CD1c-positive myeloid dendritic cell (primary cell): Measurements from ENCODE around the gene PRLH.
"Not testable (repeated sequence)": the region's sequence is repeated elsewhere in the genome, so short reads cannot be mapped to it uniquely, and the experiment has no call there.

Source experiments
- DNase-seq: peaks from one replicate; pipeline ENCODE4 v3.0.0-alpha.2; 2016; ENCODE audit errors: extremely low spot score

PRLH gene

GRCh38 chr2:237581751-237582746, 15.7 kb downstream of the PRLH start:
- peak; percentile 49 for DNase-seq

DNA sequence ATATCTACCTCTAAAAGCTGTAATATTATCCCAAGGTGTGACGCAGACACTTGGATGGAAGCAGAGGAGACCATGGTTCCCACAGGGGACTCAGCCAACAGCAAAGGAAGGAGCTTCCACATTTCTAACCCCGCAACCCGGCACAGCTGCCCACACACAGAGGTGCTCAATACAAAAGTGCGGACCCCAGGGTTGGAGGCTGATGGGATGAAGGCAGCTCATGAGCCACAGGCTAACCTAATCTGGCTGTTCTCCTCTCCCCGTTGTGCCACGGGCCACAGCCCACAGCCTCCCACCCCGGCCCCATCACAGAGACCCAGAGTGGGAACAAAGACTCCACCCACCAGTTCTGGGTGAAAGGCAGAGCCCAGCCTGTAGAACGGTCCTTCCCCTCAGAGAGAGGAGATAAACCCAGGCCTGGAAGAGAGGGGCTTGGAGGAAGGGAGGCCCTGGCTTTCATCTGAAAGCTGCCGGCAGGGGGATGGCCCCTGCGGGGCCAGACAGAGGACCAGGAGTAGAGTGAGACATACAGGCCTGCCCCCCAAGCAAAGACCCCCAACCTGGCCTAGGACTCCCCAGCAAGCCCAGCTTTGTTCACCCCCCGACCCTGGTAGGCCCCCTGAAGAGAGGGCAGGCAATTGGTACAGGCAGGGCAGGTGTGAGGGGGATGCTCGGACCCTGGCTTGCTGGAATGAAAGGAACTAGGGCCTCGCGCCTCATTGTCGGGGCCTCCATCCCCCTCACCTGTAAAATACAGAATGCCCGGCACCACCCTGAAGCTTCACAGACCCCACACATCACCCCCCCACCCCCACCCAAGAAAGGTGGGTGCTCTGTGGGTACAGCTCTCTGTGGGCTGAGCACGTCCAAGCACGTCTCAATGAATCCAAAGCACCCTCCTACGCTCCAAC, 17.3 kb downstream of the PRLH start:
- DNase-seq = no peak

DNA sequence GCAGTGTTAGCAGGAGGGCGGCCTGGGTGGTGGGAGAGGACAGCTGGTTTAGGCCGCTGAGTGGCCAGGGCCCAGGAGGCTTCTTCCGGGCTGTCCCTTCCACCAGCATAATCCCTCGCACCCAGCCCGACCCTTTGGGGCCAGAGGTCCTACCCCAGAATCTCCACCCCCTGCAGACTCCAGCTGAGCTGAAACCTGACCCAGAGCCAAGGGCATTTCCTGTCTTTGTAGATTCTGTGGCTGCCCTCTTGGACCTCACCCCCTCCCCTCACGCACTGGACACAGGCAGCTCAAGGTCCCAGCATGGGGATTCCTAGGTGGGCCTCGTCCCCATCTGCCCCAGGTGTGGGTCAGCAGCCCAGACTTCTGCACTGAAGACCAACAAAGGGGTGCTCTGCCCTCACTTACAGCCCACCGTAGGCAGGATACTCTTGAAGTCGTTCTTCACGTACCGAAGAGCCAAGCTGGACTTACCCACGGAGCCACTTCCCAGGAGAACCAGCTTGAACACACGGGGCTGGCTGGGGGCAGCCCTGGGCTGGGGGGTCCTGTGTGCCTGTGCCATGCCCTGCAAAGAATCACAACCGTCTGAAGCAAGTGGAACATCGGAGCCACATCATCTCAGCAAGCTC, 19.3 kb downstream of the PRLH start:
- DNase-seq = no peak

GRCh38 chr2:237588044-237588696, 21.8 kb downstream of the PRLH start:
- no peak for DNase-seq

- DNase-seq = no peak
Observed at GRCh38 chr2:237590272-237591140, 24.1 kb downstream of the PRLH start, which contains the start of gene RAB17. TSS of gene RAB17 (minus strand) at chr2:237590734. CDS start at chr2:237586154, 4,580 bp downstream.

DNA sequence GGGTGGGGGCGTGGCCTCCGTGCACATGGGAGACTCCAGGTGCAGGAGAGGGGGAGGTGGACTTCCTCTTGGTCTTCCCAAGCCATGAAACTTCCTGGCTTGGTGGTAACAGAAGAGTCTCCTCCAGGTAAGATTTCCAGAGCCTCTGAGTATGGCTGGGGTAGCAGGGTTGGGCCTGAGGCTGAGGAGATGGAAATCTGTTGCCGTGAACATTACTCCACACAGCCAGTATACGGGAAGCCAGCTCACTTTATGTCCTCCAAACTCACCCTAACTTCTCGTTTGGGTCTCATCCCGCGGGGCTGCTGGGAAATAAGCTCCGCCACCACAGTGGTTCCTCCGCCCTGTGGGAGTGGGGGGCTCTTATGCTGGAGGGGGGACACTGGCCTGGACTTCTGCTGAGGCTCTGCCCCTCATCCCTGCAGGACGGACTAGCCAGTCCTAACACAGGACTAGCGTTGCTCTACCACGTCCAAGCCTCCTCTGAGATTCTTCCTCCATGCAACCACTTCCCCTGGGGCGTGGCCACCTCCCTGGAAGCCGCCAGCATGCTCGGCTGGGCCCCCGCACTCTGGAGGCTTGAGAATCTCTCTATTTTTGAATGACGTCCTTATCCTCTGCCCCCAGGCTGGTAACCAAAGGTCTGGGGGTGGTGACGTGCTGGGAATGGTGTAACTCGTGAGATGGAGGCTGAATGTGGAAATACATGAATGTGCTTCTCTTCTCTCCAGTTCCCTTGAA, 24.9 kb downstream of the PRLH start:
- peak; percentile 92 for DNase-seq

DNA sequence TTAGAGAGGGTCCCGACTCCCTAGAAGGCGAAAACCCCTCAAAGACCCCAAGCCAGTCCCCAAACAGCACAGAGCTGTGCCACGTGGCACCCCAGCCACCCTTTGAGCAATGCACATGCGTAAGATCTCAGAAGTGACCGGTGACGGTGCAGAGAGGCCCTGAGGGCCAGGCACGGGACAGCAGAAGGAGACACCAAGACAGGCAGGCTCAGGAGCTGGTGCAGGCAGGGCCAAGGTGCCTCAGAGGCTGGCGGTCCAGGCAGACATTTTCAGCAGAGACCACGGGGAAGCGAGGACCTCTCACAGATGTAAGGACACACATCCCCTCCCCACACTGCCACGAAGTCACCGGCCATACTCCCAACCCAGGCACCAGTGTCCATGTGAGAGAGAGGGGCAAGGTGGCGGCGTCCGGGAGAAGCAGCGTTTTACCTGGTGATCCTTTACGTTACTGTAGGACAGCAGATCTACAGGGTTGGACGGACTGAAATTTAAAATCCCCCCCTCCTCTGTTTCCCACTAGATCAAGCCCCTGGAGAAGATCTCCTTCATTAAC, 26.1 kb downstream of the PRLH start:
- DNase-seq = no peak

- no peak for DNase-seq
Observed at GRCh38 chr2:237593036-237593435, 26.7 kb downstream of the PRLH start.

- no peak for DNase-seq
Observed at GRCh38 chr2:237593596-237594320, 27.4 kb downstream of the PRLH start.

GRCh38 chr2:237594514-237594871, 28.1 kb downstream of the PRLH start:
- DNase-seq = no peak

DNA sequence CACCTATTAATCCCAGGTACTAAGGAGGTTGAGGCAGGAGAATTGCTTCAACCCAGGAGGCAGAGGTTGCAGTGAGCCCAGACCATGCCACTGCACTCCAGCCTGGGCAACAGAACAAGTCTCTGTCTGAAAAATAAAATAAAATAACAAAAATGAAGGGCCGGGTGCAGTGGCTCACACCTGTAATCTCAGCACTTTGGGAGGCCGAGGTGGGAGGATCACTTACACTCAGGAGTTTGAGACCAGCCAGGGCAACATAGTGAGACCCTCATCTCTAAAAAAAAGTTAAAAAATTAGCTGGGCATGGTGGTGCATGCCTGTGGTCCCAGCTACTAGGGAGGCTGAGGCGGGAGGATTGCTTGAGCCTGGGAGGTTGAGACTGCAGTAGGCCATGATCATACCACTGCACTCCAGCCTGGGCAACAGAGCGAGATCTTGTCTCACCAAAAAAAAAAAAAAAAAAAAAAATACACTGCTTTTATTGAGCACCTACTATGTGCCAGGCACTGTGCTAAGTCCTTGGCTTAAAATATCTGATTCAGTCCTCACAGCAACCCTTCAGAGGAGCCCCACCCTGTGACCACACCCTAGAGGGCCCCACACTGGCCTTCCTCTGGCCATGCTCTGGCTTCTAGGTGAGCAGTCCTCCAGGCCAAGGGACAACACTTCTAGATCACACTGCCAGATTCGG, 29.6 kb downstream of the PRLH start:
- not testable (repeated sequence) for DNase-seq

DNA sequence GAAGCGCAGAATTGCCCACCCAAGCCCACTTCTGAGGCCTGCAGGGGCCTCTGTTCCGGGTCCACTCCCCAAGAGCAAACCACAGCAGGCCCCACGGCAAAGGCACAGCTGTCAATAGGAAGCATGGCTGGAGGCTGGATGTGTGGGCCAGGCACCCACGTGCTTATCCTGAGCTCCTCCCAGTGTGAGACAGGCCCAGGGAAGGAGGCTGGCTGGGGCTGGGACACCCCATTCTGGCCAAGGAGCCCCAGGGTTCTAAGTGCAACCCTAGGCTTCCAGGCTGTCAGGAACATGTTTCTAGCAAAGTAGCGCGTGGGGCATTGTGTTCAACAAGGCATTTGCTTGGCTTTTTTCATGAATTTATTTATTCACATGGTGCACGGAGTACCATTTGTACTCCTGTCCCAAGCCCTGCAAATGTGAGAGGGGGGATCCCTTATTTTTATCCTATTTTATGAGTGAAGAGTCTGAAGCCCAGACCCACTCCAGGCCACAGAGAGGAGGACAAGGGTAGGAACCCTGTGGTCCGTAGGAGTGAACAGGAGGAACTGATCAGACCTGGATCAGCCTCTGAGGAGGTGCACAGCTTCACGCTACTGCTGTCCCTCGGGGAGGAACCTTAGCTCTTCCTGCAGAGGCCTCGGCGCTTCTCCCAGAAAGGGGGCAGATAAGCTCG, 30.3 kb downstream of the PRLH start:
- peak; percentile 12 for DNase-seq

DNA sequence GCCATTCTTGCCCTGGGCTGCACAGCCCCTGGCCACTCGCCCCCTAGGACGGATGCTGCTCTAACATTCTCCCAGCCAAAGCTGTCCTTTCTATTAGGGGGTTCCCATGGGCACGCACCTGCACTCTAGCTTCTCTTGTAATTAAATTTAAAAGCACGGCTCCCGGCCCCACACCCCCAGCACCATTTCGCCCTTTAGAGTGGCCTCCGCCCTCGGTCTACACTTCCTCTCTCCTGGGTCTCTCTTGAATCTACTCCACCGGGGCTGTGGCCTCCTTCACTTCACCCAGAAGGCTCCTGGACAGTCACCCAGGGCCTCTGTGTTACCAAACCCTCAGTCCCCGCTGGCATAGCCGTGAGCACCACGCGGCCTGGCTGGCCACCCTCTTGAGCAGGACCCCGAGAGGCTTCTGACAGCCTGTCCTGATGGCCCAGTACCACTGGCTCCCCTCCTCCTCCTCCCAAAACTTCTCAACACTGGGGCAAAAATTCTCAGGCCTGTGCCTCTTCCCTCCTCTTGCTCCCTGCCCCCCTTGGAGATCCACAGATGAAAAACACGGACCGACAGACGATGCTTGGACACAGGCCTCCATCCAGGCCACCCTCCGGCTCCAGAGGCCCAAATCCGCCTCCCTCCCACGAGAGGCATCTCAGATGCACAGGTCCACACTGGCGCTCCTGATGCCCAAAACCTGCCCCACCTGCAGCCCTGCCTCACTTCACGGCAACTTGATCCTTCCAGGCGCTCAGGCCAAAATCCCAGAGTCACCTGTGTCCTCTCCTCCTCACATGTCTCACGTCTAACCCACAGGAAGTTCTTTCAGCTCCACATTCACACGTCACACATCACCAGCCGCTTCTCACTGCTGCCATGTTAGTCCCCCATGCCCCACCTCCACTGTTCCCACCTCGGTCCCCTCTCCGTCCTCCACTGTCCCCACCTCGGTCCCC, 31.1 kb downstream of the PRLH start:
- DNase-seq = no peak

DNA sequence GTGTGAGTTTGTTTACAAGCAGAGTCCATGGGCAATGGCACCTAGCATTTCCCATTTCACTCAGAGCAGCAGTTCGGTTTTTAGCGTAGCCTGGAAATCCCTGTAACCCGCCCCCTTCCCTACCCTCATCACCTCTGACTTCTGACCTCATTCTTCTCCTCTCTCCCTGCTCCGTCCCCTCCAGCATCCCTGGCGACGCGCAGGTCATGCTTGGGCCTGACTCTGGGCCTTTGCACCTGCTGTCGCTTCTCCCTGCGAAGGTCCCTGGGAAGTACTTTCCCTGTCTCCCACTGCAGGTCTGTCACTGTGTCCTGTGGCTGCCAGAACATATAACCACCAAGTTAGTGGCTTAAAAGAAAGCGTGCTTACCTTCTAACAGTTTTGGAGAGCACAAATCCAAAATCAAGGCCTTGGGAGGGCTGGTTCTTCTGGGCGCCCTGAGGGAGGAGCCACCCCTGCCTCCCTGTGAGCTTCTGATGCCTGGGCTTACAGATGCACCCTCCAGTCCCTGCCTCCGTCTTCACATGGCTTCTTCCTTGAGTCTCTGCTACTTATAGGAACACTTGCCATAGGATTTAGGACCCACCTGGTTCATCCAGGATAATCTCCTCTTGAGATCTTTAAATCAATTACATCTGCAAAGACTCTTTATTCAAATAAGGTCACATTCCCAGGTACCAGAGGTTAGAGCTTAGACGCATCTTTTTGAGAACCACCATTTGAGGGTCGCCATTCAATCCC, 32.3 kb downstream of the PRLH start:
- no peak for DNase-seq

DNA sequence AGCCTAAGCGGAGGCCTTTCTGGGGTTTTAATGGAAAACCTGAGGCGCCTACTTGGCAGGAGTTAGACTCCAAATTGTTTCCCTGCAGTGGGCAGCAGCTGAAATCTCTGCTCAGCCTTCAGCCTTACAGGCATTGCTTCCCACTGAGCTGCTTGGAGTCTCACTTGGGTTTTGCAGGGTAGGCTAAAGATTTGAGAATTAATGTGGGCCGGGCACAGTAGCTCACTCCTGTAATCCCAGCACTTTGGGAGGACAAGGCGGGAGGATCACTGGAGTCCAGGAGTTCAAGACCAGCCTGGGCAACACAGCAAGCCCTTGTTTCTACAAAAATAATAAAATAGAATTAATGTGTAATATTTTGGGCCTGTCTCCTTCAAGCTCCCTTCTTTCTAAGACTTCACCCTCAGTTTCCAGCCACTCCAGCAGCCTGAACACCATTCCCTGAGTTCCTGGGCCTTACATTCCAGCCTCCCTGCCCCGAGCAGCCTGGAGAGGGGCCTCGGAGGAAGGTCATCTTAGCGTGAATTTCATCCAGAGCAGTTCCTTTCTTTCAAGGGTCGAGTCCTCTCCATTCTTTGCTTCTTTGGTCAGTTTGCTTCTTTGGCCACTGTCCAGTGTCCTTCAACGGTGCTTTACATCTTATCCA, 33.2 kb downstream of the PRLH start:
- DNase-seq = no peak
